ENCODE data around the gene ATP8B4.
"Not testable (repeated sequence)": the region's sequence is repeated elsewhere in the genome, so short reads cannot be mapped to it uniquely, and the experiment has no call there.

Gene ATP8B4

DNA sequence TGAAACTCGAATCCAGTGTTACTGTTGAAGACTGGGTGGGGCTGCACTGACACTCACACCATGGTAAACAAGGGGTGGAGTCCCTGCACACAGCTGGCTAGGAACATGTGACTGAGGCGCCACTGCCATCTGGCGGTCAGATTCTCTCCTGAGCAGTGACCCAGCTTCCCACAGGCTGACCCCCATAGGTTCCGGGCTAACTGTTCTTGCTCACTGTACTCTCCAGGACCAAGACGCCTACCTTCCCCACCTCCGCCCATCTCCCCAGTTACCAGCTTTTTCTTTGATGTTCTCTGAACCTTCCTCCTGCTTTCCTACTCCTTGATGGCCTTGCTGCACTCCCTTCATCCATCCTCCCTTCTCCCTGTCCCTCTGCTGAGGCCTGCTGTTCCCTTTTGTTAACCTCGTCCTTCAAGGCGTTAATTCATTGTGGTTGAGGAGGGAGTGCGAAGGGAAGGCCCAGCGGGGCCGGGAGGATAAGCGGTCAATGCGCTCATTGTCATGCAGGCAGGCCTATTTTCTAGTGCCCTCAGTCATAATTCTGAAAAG is 115.2 kb downstream of the ATP8B4 start:
- peak; percentile 78 for DNase-seq

DNA sequence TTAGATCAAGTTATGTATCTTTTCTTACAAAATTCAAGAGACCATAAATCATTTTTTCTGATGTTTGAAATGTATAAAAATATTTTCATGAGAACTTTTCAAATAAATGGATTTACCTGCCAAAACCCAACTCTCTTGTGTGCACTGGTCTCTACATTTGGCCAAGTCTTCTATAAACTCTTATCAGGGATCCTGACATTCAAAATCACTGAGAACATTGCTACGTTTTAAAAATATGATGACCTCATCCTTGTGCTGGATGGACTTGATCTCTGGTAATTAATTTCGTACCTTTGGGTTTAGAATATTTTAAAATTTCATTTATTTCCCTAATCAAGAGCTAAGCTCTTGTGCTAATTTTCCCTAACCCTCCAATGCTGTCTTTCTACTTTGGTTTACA is 127.4 kb downstream of the ATP8B4 start:
- DNase-seq, result no peak

DNA sequence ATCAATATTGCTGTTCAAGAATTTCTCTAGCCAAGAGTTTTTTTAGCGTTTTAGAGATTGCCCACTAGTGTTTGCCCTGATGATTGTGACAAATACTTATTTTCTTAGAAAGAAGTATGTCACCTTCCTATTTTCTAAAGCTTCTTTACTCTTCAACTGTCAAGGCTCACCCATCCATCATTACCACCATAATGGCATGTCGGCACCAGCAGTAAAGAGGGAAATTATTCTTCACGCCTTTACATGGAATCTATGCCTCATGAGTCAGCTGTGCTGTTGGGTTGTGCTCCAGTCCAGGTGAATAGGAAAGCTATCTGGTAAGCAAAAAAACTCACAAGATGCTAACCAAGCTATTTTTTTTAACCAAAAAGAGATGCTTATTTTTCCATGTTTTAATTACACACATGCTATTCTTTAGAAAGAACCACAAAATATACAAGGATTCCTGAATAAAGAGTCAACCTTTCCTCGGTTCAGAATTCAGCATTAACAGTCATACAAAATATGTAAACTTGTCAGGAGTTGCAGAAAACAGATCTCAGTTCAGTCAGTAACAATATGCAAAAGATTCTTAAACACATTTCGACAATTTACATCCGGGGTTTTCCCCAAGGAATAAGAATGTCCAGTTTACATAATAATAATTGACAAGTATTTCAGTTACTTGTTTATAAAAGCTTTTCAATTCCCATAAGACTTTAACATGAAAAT is 128.0 kb downstream of the ATP8B4 start:
- no peak for DNase-seq

DNA sequence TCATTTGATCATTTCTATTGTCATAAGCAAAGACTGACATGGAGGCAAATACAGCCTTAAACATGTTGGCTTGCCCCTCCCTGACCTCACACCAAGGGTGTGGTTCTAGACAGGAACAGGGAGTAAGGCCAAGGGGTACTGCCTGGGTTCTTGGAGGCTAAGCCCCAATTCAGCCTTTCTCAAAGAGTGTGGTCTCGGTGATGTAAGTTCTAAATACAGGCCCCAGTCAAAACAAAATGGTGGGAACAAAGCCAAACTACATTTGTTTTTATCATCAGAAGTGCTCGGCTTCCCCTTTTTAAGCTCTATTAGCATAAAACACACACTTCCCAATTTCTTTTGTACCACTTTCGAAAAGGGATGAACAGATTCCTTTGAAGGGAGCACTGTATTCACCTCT is 129.5 kb downstream of the ATP8B4 start:
- no peak for DNase-seq

DNA sequence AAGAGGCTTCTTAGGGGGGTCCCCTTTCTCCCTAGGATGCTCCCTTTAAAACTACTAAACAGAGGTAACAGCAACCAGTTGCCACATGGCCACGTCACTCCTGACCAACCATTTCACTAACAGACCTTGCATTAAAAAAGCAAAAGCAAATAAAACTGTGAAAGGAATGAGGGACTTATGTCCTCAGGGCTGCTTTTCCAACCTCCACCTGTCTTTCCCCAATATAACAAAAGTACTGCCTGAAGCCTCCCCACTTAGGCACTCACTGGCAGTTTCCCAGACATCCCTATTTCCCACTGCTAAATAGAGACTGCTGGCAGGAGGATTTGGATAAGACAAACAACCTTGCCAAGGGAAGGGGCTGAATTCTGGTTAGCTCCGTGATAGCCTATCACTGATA is 130.3 kb downstream of the ATP8B4 start:
- DNase-seq, result no peak

DNA sequence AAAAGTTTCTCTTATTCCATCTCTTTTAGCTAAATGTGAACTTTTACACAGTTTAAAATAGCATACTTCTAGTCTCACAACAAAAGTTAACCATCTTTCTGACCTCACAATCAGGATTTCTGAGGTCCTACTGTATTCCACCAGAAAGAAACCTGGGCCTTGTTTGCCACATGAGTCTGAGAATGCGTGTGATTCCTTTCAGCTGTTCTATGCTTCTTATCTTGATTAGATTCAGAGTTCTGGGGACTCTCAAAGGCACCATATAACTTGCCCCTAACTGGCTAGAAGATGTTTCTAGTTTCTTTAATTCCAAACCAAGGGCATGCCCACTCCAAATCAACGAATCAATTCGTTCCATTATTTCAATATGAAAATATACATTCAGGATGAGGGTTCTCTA is 131.1 kb downstream of the ATP8B4 start:
- DNase-seq, result no peak

DNA sequence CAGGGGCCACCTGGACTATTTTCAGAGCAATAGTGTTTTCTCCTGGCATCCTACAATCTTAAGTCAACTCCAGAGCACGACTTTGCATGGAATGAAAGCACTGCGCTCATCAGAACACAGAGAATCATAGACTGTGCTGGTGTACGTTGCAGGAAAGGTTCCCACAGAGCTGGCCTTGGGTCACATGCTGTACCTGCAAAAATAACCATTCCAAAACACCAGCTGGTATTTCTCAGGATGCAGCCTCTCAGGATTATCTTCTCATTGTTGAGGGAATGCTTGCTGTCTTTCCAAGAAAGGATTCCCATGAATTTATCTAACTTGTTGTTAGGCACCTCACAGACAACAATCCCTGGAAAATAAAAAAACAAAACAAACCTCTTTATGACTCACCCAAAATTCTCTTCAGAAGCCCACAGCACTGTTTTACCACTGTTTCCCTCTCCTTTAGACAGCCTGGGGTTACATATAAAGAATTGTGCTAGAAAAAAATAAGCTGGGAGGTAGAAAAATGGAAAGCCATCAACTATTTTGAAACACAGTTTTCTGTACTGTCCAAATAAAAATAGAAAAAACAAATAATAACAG is 131.7 kb downstream of the ATP8B4 start:
- no peak for DNase-seq

DNA sequence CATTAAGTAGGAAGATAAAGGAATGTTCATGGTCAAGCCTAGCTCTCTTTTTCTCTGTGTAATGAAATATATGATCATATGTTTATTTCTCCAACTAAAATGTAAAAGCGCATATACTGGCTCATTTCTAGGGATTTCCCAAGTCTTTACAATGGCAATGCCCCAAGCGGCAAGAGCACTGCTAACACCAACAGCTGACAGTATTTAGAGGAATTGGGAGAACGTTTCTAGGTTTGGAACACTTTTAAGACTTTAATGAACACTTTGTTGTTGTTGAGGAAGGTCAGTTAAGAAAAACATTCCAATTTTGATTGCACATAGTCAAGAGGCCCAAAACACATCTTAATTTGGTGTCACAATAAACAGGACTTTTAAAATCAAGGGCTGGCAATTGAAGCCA is 132.7 kb downstream of the ATP8B4 start:
- DNase-seq, result no peak

DNA sequence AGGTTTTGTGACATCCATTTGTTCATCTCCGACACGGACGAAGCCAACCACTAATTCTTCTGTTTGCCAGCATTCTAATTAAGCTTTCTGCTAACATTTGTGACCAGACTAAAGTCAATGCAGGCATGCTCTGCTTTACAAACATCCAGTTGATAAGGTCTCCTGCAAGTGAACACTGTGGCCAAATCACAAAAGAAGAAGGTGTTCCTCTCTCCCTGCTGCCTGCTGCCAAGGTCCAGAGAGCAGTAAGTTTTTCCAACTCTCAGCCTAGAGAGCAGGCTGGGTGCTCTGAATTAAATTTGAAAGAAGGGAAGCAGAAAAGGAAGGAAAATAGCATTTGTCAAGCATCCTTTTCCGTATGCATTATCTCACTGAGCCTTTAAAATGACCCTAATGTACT is 133.6 kb downstream of the ATP8B4 start:
- no peak for DNase-seq

DNA sequence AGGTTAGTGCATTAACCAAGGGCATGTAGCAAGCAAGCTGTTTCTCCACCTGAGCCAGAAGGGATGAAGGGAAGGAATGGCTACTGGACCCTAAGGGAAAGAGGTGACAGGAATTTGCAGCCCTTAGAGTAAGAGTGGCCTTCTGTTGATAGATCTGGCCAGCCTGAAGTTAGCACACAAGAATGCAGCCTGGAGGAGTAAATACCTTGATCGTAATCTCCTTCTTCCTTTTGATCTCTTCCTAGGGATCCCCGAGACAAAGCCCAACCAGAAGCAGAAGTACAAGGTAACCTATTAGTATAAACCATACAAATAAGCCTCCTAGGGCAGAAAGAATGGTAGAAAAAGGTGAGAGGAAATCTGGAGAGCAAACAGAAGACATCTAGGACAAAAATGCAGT is 134.6 kb downstream of the ATP8B4 start:
- no peak for DNase-seq

DNA sequence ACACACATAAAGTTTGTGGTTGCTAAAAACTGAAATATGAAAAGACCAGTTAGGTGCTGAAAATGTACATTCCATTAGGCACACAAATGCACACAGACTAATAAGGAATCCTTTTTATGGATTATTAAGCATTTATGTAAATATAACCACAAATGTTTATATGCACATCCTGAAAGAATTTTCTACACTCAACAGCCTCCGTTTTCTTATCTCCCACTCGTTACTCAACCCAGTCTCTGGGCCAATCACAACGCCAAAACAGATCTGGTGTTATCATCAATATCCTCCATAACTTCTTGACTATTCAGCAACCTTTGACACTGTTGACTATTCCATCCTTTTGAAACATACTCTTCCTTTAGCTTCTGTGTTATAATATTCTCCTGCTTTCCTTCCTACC is 136.4 kb downstream of the ATP8B4 start:
- no peak for DNase-seq

DNA sequence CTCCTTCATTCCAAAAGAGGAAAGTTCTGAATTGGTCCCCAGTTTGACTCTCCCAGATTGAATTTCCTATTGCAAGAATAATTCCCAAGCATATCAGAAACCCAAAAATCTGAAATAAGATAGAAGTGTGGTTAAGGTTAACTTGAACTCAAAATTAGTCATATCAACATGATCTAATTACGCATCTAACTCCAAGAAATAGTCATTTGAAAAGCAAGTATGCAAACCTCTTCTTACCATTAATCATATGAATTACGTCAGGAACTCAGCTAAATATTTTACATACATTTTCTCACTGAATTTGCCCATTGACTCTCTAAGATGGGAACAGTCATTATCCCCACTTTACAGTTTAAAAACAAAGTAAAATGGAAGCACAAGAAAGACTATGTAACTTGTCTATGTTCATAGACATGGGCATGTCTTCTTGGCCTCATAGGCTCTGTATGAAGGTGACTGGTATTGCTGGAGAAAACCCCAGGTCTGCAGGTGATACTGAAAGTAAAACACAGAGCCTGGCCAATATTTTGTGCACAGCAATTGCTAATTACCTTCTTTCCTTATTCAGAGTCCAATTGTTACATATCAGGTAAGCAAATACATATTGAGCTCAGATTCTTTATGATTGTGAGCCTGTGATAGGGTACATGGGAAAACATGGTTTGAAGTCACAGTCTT is 139.2 kb downstream of the ATP8B4 start:
- no peak for DNase-seq

DNA sequence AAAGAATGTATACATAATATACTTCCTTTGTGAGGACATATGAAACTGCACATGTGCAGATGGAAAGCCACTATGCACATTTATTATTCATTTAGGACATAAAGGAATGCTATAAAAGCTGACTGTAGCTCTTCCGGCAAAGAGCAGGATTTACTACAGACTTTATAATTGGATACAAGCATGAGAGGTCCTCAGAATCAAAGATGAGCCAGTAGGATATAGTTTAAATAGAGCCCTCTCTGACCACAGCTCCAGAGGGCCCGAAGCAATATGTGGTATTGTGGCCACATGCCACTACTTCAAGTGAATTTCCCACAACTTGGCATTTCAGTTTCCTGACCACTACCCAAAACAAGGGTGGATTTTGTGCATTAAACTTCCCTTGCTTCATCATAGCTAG is 140.9 kb downstream of the ATP8B4 start:
- no peak for DNase-seq

DNA sequence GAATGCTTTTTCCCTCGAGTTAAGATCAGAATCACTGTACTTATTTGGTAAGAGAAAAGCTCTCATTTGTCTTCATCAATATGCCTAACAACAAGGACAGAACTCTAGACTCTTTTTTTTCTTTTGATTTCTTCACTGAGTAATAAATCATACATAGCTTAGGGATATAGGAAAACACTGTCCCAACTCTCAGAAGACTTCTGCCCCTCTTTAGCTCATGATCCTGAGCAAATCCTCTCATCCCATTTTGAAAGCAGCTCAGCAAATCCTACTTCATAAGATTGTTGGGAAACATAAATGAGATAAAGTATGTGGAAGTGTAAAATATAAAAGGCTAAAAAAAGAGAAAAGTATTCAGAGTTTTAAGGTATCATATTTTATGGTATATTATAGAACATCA is 141.7 kb downstream of the ATP8B4 start:
- DNase-seq, result no peak

DNA sequence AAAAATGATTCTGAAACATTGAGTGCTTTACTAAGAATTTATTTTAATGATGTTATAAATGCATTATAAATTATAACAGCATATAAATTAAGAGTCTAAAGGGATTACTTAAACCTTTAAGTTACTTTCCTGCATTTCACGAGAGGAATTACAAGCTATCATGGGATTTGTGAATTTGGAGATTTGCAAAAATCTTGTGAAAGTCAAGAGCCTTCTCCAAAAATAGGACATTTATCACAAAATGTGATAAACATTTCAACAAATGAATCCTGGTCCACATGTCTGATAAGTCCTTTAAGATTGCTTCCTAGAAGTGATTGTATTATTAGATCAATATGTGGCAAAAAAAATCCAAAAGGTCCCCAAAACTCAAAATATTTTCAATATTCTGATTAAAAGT is 154.5 kb downstream of the ATP8B4 start:
- DNase-seq, result no peak

DNA sequence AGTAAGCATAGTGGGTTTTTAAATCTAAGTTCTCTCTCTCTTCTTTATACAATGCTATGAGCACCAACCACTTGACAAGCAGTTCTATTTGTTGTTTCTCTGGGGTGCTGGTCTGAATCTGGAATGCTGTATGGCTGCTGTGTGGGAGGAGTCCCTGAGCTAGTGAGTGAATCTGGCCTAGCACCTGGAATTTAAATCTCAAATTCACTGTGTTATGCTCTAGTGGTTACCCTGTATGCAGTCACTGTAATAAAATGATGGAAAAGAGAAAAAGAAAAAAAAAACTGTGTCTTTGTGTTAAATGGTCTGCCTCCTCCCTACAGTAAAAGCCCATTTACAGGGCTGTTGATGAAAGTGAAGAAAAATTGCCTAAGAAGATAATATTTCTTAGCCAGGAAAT is 155.0 kb downstream of the ATP8B4 start:
- no peak for DNase-seq

DNA sequence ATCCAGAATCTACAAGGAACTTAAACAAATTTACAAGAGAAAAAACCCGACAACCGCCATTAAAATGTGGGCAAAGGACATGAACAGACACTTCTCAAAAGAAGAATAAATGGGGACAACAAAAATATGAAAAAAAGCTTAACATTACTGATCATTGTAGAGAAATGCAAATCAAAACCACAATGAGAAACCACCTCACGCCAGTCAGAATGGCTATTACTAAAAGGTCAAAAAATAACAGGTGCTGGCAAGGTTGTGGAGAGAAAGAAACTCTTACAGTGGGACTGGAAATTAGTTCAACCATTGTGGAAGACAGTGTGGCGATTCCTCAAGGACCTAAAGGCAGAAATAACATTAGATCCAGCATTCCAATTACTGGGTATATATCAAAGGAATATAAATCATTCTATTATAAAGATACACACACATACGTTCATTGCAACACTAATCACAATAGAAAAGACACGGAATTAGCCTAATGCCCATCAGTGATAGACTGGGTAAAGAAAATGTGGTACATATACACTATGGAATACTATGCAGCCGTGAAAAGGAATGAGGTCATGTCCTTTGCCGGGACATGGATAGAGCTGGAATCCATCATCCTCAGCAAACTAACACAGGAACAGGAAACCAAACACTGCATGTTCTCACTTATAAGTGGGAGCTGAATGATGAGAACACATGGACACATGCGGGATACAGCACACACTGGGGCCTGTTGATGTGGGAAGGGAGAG is 155.8 kb downstream of the ATP8B4 start:
- DNase-seq, result not testable (repeated sequence)

DNA sequence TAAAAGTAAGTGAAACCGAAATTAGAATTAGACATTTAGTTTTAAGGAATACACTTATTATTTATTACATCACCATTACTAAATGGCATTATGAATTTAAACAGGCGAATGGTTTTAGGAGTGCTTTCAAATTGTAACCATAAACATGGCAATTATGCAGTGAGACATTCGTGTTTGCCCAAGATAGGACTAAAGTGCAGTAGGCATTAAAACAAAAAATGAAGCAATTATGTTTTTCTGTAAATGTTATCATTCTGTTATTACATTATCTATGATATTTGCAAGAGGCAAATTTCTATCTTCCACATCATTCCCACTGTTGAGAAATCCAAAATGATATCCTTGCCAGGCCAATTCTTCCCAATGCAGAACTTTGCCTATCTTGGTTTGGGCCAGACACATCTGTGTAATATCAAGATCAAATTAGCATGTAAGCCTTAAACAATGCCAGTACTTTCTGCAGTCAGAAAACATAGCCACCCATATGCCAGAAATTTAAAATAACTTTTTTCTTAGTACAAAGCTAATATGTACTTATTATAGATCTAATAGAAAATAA is 156.9 kb downstream of the ATP8B4 start:
- DNase-seq, result no peak

DNA sequence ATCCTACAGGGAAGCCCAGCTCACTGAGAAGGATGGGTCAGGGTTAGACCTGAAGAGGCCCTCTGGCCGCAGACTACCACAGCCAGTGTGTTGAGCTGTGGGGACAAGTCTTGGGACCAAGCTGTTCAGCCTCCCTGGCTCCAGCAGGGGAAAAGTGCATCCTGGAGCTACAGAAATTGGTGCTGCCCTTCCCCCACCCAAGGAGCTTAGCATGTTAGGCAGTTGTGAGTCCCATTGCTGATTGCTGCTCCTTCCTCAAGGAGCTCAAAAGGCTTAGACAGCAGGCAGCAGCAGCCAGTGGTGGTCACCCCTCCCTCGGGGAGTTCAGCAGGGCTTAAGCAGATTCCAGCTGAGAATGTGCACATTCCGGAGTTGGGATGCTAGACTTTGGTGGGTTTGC is 165.6 kb downstream of the ATP8B4 start:
- no peak for DNase-seq

DNA sequence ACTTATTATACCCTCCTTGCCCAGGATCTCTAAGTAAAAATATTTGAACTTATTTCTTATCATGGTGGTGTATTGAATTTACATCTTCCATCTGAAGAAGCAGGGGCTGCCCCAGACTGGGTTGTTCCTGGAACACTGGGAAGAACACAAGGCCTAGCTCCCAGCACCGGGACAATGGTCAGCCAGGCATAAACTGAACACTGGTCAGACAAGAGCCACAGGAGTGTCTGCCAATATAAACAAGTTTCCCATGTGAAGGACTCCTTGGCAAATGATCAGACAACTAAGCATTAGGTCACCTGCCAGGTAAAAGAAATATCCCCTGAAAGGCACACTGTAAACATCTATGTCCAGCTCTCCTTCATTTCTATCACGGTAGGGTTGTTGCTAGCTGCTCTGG is 172.4 kb downstream of the ATP8B4 start:
- no peak for DNase-seq

DNA sequence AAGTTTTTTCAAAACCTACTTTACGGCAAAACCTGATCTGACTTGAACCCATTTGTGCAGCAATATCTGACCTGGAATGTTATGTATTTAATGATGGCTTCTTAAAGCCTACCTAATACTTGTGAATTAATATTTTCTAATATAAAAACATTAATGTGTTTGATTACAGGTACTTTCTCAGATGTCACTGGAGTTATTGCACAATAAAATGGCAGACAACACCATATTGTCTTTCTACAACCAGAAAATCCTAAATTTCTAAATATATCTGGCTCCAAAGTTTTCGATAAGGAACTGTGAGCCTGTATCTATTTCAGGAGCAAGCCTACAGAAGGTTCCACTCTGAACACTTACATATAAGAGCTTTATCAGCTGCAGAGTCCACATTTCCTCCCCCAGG is 184.5 kb downstream of the ATP8B4 start:
- DNase-seq, result no peak

DNA sequence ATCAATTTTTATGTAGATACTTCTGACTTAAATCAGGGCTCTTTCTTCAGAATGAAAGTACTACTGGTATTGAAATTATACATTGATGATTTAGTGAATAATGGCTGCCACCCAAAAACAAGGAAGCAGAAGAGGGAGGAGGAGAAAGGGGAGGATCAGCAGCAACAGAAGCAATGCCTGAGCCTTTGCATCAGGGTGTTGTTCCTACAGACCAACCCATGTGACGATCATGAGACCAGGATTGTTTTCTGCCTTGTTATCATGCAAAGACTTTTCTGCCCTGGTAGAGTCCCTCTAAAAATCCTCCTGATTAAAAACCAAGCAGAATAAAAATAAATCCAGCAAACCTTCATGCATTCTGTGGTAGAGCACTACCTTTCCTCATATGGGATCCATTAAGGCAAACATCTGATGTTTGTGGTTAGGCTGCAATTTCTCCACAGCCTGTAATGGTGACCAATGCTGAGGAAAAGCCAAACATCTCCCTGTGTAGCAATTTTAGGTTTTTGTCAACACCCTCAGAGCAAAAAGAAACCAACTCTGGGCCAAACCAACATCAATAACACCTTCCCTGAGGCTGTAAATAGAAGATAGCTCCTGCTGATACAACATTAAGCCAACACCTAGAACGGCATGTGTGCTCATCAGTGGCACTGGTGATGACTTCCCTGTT is 191.7 kb downstream of the ATP8B4 start:
- DNase-seq, result no peak

DNA sequence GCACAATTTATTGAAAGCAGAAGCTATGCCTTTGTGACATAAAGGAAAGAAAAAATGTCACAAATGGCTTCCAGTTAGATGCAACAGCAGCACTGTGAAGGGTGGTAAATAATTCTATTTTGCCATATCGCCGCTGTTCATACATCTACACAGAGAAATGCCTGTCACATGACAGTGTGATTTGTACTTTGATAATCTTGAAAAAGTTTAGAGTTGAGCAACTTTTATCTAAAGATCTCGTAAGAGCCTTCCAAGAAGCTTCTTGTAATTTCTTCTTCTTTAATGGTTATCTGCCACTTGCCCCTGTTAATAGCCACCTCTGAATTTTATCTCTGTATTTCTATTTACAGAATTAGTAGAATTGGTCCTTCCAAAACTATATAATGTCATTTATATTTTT is 192.3 kb downstream of the ATP8B4 start:
- DNase-seq, result no peak

Measured in stimulated activated CD8-positive, alpha-beta memory T cell treated with anti-CD3 and anti-CD28 coated beads, Interleukin-4, amount 100 ng/mL, for 48 hours (primary cell).